ENCODE measurements around the gene TPRKB. TPM values are rescaled to one million over a fixed set of nuclear protein-coding genes. Genes with fewer than 3 reads are reported as not detected.
"Not testable (repeated sequence)": the region's sequence is repeated elsewhere in the genome, so short reads cannot be mapped to it uniquely, and the experiment has no call there.

The TPRKB gene
- total RNA-seq, 1 donor from 2014 or later = 86.8 TPM

DNA sequence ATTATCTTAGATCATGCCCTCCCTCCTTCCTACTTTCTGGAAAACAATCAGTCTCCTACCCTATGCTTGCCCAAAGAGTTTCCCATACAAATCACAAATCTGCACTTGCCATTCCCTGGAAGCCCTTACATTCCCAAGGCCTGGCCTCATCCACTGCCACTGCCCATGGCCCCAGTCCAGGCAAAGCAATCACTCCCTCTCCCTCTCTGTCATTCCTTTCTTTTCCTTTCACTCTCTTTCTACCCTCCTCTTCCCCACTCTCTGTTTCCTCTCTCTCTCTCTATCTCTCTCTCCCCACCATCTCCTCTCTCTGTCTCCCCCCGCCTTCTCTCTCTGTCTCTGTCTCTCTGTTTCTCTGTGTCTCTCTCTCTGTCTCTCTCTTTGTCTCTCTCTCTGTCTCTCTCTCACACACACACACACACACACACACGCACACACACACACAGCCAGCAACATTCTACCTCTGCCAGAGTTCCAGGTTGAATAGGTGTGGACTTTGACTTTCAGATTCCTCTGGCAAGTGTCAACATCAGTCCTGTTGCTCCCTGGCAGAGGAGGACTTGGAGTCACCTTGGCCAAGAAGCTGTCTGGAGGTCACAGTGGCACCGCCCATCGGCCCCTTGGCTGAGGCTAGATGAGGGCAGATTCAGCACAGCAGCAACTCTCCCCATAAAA lies 51.2 kb downstream of the TPRKB start:
- no peak for DNase-seq (ENCODE audit: low read depth)
- H3K36me3 ChIP-seq (ENCODE audit: control insufficient read depth, insufficient read depth, low read length) = no peaks in the 10 kb centered on the region
- no peaks in the 10 kb centered on the region for H3K27me3 ChIP-seq (ENCODE audit: control insufficient read depth, insufficient read depth, low read length)
- no peak for TF ChIP-seq CTCF (IDR thresholded peaks at IDR 0.05; ENCODE audit: insufficient read depth, low read length, poor library complexity, severe bottlenecking)
- H3K4me3 ChIP-seq (ENCODE audit: low read depth, low read length) = no peak overlapping the region

- DNase-seq (ENCODE audit: low read depth); H3K27me3 ChIP-seq (ENCODE audit: control insufficient read depth, insufficient read depth, low read length); H3K36me3 ChIP-seq (ENCODE audit: control insufficient read depth, insufficient read depth, low read length); H3K4me3 ChIP-seq (ENCODE audit: low read depth, low read length): not testable (repeated sequence)
- TF ChIP-seq CTCF (IDR thresholded peaks at IDR 0.05; ENCODE audit: insufficient read depth, low read length, poor library complexity, severe bottlenecking) = peak; percentile 5
Observed at GRCh38 chr2:73684905-73685304, 52.2 kb downstream of the TPRKB start.

GRCh38 chr2:73684325-73684724 lies 52.8 kb downstream of the TPRKB start:
- not testable (repeated sequence) for H3K27me3 ChIP-seq (ENCODE audit: control insufficient read depth, insufficient read depth, low read length); H3K4me3 ChIP-seq (ENCODE audit: low read depth, low read length); DNase-seq (ENCODE audit: low read depth); H3K36me3 ChIP-seq (ENCODE audit: control insufficient read depth, insufficient read depth, low read length)

DNA sequence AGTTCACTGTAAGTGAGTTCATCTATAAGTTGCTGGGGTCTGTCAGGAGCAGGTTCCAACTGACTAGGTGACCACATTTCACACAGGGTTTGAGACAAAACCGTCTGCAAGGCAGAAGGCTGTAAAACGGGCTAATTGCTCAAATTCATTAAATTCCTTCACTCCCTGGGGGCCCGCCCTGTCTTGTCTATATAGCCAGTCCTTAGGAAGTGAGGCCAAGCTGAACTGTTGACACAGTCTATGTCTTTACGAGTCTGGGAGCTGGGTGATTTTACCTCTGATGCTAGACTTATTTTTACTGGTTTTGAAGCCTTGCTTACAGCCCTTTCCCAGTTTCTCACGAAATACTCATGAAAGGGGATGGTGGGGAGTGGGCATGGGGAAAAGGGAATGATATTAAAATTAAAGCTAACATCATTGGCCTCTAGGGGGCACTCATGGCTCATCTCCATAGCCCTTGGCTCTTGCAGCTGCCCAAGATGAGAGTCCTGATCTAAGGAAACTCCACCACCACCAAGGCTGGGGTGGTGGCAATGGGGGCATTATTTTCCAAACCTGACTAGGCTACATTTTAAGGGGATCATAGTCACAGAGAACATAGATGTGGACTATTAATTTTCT lies 57.1 kb downstream of the TPRKB start:
- TF ChIP-seq CTCF (IDR thresholded peaks at IDR 0.05; ENCODE audit: insufficient read depth, low read length, poor library complexity, severe bottlenecking) = peak; percentile 36
- not testable (repeated sequence) for H3K36me3 ChIP-seq (ENCODE audit: control insufficient read depth, insufficient read depth, low read length); H3K4me3 ChIP-seq (ENCODE audit: low read depth, low read length); H3K27me3 ChIP-seq (ENCODE audit: control insufficient read depth, insufficient read depth, low read length); DNase-seq (ENCODE audit: low read depth)

Other genes with a start within 250 kb of the TPRKB start
- not detected in 2 replicates for gene NAT8, start 94.9 kb downstream of the TPRKB start, total RNA-seq
- 29.8 and 30.2 TPM in 2 replicates for gene DUSP11, start 42.8 kb upstream of the TPRKB start, total RNA-seq
- gene C2orf78, start 46.8 kb upstream of the TPRKB start, total RNA-seq = not detected in 2 replicates
- 34.0 and 42.5 TPM in 2 replicates for gene STAMBP, start 91.6 kb upstream of the TPRKB start, total RNA-seq
- 0.27 and 2.1 TPM in 2 replicates for gene ACTG2, start 155.7 kb upstream of the TPRKB start, total RNA-seq
- gene DGUOK, start 189.5 kb upstream of the TPRKB start, total RNA-seq = 66.8 and 71.3 TPM in 2 replicates
- 11.0 and 13.7 TPM in 2 replicates for gene TET3, start 247.6 kb upstream of the TPRKB start, total RNA-seq

Data from kidney epithelial cell (primary cell).